ENCODE measurements around the gene HOXB3.

Gene HOXB3

DNA sequence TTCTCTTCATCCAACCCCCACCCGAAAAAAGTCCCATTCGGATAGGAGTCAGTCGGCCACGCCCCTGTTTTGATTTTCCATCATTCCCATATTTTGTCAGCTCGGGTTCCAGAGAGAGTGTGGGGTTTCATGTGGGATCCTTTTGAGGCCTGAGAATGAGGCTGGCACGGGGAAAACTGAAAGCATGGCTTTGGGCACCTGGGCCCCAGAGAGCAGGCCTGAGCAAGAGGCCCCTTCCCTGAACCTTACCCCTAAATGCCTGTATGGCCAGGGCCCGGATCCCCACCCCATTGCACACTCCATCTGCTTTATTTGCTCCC, 7.3 kb downstream of the HOXB3 start:
- DNase-seq = no peak

DNA sequence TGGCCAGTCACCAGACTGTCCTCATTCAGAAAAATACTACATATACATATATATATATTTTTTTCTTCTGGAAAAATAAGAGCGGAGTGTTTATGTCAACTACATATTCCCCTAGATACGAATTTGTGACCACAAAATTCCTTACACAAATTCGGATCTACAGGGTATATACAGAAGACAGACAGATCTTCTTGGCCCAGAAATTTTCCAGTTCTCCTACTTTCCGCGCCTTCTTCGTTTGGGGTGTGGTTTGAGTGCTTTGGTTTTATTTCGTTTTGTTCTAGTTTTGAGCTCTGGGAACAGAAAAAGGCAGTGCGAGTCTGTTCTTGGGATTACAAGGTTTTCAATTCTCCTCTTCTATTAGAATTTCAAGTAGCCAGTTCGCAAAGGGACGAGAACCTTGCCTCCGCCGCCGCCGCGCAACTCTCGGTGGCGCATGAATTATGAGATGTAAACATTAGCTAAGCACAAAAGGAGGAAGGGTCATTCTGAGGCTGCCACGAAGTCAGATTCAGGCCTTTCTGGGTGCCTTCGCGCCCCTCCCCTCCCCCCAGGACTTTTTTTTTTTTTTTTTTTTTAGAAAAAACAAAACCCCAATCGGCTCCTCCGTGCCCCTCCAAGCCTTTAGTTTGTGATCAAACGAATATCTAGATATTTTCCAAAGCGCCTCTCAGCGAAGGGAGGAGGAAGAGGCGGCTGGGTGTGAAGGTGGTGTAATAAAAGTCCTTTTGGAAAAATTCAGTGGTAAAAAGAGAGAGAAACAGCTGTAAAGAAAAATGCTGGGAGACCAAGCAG, 10.1 kb downstream of the HOXB3 start:
- no peak for DNase-seq

DNA sequence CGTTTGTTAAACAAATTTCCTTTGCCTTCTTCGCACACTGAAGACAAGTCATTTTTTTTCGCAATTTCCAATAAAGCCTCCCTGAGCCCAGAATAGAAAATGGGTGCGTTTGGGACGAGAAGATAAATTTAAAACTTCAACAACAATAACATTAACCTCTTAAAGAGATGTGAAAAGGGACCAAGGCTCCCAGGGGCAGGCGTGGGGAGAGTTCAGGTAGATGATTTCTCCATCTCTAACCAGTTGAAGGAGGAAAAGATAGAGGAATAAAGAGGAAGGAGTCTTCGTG, 10.6 kb downstream of the HOXB3 start:
- DNase-seq = no peak

DNA sequence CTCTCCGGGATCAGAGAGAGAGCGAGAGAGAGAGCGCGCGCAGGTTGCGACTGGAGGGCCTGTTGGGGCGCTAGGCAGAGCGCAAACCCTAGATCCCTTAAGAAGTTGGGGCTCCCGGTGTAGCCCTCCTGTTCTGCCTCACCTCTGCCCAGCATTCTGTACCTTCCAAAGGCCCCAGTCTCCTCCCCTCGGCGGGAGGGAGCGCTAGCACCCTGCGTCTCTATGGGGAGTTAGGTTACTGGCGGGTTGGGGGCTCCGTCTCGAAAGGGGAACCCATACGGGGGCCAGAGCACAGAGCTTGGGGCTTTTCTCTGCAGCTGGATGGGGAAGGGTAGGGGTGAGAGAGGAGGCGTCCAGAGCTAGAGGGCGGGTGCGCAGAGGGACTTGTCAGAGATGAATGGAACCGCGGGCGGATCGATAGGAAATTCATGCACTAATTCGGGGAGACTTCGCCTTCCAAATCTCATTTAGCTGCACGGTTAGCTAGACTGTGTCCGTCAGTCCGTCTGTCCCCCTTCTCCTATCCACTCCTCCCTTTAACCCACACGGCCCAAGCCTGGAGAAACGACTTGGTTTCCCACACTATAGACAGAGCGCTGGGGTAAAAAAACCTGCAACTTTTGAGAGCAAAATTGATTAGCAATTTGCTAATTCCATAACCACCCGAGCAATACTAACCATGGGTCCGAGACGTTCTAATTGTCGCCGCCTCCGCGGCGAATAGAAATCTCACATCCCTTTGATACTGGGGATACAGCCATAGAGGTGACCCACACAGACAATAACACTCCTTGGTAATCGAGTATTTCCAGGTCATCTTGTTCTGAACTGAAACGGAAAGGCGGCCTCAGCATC, 11.2 kb downstream of the HOXB3 start:
- DNase-seq = no peak

DNA sequence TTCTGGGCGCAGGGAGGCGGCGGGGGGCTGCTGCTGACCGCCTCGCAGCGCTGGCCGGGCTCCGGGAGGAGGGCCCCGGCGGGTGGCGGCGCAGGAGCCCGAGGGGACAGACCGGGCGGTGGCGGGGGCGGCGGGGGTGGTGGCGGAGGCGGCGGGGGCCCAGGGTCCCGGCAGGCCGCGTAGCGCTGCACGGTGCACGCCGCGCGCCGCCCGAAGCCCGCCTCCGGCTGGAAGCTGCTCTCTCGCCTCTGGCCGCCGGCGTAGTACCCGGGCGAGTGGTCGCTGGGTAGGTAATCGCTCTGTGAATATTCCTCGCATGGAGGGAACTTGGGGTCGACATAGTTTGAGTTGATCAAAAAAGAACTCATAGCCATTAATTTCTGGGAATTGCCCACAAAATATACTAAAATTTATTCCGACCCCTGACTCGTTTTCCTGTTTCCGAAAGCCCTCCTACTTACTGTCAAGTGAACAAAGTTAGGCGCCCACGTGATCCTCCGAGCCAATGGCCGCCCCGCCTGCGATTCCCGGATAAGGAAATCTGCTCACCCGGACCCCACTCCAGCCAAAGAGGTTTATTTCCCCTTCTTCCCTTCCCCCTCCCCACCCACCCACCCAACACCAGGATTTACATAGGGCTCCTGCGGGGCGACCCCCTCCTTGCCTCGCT, 12.0 kb downstream of the HOXB3 start, which contains the start of gene HOXB4:
HOXB4 (minus strand) TSS at position 405 of the 670 bp plus-strand sequence; CDS start at position 374, 31 bp downstream.
- DNase-seq = no peak

DNA sequence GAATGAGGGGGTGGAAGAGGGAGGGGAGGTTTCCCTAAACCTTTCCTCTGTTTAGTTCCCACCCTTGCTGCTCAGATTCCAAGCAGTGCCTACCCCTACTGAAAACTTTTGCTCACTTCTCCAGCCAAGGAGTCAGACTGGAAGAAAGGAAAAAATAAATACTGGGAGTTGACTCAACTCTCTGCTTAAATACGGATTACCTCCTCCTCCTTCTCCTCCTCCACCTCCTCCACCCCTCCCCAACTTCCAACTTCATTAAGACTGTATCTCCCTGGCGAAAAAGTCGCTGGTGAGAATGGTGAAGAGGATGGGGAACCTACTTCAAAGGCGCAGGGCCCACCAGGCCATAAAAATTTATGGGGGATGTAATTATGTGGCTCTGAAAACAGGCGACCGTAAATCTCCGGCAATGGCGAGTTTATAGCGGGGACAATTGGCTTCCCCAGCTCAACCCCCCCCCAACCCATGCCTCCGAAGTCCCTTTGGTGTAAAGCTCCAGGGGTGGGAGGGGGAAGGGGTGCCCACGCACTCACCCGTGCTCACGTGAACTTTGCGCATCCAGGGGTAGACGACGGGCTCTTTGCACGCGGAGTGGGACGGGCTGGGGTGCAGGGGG, 12.6 kb downstream of the HOXB3 start:
- DNase-seq = no peak

DNA sequence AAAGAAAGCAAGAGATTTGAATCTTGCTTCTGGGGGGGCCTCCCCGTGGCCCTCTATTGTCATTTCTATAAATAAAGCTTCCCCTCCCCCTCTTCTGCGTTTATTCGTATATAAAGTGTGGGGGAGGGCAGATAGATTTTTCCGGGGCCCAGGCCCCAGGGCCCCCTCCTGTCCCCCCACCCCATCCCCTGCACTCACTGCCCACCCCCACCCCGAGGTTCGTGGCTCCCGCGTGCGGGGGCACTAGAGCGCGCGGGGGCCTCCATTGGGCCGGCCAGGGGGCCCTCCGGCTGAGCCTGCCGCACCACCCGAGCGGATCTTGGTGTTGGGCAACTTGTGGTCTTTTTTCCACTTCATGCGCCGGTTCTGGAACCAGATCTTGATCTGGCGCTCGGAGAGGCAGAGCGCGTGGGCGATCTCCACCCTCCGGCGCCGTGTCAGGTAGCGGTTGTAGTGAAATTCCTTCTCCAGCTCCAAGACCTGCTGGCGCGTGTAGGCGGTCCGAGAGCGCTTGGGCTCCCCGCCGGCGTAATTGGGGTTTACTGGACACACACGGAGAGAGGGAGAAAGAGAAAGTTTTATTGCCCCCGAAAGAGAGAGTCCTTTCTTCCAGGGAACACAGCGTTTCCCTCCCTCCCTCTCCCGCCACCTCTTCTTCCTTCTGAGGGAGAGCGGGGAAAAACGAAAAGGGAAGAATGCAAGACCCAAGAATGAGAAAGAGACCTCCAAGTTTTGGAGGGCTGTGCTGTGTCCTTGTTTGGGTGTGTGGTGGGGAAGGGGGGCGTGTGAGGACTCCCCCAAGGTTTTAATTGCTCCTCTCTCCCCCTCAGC, 13.3 kb downstream of the HOXB3 start:
- DNase-seq = no peak

DNA sequence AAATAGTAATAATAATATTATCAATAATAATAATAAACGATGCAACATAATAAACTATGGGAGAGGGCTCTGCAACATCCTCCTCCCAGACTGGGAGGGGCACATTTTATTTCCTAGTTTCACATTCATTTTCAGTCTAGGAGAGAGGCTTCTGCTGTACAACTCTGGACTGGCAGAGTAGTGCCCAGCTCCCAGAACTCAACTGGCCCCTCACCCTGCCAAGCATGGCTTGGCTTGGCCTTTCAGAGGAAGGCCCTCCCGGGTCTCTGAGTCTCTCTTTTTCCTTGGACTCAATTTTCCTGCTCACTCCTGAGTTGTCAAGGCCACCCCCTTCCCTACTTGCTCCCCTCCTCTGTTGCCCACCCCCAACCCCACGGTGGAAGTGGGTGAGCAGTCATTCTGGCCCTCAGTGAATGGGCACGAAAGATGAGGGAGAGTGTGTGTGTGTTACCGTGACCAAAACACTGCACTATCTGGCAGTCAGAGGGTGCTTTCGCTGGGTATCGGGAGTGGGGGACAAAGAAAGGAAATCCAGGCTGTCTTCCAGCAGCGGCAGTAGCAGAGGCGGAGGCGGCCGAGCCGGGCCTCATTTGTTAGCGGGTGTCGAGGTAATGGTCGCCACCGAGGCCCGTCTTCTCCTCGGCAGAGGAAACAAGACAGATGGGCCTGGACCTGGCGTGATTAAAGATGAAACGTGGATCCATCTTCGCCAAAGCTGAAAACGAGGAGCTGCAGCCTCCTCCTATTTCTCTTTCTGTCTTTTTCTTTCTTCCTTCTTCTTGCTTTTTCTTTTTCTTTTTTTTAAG, 14.2 kb downstream of the HOXB3 start:
- DNase-seq = no peak

DNA sequence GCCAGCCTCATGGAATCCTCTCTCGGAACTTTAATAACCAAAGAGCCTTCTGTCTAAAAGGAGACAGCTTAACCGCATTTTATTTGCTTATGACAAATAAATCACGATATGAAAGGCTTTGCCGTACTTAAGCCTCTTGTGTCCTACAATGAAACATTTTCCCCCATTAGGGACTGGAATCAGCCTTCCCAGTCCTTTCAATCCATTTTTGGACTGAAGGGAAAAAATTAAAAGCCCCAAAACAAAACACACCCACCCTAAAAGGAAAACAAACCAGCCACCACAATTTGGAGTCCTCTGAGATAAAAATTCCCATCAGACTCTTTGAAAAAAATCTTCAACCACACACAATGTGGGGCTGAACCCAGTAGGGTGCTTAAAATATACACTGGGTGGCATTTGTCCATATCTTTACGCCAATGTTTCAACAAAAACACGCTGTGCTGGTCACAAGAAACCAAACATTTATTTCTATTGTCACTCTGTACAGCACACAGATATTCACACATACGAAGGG, 14.9 kb downstream of the HOXB3 start:
- DNase-seq = no peak

DNA sequence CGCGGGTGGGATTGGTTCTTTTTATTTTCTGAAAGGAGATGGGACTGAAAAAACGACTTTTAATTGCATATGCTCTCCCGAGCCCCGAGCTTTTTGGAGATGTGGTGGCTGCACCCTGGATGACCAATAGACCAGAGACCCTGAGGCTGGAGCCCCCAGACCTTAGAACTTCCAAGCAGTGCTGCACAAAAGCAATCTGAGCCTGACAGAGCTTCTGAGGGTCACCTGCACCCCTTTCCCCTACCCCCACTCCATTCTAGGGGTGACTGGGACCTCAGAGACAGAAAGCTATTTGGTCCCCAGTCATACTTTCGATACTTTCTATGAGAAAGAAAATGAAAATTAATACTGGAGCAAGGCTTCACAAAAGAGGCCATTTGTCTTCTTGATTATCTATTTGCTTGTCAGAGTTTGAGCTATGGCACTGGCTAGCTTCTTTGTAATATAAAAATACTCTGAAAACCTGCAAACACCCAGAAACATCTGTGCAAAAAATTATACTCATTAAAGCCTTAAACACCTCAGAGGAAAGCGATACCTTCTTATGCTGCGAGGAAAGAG, 15.5 kb downstream of the HOXB3 start:
- DNase-seq = no peak

DNA sequence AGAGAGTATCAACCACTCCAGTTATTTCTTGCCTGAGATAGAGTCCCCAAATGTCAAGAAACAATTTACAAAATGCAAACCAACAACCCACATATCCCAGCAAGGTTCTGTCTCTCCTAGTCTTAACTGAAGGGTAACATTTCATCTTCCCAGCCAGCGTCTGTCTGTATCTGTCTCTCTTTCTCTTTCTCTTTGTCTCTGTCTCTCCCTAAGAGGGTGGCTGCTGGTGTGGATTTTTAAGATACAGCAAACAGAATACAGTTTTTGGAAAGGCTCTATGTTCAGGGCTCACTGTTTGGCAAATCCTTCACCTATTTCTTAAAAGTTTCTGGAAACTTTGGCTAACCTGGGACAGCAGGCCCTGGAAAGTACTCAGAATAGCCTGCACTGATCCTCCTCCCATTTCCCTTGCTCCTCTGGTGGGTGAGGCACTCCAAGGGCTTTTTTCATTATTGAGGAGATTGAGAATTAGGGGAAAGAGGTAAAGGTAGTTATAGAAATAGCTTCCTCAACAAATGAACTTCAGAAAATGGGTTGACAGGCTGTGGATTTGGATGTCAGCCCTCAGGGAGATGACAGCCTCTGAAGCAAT, 18.1 kb downstream of the HOXB3 start:
- DNase-seq = no peak

DNA sequence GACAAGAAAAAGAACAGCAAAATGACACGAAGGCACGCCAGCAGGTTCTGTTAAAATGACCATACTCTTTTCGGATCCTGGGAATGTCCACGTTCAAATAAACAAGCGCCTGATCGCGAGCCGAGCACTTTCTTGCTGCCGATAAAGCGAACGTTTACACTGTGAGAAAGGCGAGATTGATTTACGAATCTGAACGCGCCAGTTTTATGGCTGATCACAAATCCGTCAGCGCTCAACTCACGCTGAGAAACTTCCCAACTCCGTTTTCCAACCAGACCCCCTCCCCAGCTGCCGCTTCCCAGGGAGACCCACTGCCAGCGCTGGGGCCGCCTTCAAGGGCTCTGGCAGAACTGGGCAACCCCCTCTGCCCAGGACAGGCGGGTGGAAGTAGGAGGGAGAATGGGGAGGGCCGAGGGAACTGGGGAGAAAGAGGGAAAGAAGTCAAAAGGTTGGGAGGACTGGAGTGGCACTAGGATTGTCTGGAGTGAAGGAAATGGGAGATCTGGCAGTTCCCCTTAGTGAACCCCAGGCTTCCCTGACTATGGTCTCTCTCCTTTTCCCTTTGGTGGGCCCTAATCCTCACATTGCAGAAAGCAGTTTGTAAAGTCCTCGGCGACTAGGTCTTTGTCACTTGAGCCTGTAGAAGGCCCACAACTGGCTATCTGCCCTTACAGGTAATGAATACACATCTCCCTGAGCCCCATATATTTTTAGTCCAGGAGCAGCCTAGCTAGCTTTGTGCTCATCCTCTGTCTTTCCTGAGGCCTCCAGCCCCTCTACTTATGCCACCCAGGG, 18.8 kb downstream of the HOXB3 start:
- DNase-seq = no peak

DNA sequence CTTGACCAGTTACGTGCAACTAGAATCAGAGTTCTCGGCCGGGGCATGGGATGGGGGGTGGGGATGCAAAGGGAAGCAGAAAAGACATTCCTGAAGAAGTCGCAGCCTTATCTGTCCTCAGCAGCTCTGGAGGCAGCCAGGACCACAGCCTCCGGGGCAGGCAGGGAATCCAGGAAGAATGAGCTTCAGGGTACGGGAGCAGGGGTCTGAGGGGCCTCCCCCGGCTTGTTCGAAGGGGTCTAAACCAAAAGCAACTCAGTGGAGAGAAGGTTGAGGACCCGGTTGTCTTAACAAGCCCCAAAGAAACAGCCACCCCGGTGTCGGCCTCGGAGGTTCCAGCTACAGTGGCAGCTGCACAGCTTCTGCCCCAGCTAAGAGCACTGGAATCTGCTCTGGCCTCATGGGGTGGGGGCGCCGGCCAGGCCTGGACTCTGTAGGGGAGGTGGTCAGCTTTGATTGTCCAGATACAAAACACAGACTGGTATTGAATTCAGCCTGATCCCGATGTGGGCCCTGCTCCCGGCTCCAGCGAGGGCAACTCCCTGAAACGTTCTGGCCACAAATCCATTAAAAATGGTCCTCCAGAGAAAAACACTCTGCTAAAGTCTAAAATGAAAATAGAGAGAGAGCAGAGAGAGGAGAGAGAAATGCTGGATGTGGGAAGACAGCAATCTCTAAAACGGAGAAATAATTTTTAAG, 19.6 kb downstream of the HOXB3 start:
- DNase-seq = no peak

DNA sequence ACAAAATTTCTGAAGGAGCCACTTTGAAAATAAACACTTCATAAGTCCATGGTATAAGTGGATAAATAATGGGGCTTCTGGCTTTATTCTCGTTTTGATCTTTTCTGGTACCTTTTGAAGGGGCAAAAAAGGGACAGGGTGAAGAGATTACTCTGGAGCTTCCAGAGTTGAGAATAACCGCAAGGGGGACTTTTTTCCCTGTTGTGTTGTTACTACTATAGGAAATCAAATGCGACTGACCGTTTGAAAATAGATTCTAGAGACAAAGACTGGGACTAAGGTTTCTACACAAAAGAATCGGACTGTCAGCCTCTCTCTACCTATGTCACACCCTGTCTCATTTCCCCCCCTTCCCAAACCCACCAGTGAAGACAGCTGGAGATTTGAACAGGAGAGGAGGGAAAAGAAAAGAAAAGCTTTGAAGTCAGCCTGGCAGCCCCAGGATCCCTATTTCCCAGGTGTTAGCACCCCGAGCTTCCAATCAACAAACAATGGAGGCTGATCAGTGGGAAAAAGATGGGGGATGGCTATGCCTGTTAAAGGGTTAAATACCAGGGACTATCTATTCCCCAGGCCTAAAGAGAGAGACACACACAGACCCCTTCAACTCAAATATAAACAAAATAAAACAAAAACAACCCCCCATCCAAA, 20.2 kb downstream of the HOXB3 start:
- no peak for DNase-seq

DNA sequence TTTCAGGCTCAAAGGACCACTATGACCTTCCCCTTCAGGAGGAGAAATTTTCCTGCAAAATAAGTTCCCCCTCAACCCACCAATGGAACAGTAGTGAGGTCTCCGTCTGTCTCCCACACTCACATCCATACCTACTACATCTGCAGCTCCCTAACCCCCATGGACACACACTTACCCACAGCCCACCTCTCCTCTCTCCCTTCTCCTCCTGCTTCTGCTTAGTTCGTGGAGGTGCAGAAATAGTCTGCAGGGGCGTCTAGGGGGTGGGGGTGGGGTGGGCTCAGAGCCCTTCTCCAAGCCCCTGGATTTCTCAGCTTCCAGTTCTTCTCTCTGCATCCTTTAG, 20.8 kb downstream of the HOXB3 start:
- DNase-seq = no peak

DNA sequence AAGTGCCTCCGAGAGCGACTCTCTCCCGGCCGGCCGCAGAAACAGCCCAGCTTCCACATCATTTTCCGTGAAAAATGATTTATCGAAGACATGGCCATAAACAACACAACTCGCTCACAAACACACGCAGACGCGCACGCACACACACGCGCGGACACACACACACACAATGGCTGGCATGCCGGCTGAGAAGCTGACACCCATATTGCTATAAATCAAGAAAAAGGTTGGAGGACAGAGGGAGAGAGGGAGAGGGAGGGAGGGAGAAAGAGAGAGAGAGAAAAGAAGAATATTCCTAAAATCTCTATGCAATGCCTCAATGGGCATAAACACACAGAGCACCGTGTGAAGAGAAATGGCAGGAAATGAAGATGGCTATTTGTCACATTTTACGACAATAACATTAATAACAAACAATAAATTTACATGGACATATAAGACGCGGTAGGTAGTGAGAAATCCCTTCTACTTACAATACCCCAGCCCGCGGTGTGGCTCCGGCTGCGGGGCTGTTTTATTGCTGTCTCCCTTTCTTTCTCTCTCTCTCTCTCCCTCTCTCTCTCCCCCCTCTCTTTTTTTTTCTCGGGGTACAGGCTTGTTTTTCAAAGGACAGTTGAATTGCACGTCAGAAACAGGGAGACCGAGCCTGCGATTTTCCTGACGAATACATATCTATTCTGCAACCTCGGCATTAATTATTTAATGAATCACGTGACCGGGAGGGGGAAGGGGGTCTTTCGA, 21.4 kb downstream of the HOXB3 start:
- no peak for DNase-seq

DNA sequence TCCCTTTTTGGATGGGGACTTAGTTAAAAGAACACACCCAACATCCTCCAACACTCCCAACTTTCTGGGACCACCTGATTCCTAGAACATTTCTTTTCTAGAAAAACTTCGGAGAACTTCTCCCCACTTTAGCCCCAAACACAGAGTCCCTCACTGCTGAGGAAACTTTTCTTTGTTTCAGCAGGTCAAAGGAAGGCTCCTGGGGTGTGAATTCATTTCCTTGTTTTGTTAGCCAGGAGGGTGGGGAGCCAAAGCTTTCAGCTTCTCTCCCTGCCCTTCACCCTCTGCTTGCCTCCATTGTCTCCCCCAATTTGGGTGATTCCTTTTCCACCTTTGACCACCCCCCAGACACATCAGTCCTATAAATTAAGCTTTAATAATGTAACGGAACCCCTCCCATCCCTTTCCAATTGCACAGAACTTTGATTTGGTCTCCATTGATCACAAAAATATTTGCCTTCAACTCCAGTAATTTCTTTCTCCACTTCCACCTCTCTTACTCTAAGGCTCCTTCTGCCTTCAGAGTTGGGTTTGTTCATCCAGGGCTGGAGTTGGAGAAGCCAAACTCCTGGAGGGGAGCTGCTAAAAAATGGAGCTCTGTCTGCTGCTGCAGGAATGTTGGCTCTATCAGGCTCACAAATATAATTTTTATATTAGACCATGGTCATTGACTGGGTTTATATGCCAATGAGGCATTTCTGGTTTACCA, 22.2 kb downstream of the HOXB3 start:
- DNase-seq = no peak

Measured in GOT3 (cell line).